Neural progenitor cell (in vitro differentiated cells): ENCODE measurements around the gene MGAT4A. TPM values are rescaled to one million over a fixed set of nuclear protein-coding genes. Genes with fewer than 3 reads are reported as not detected.

Source experiments
- DNase-seq: peaks from one replicate; pipeline ENCODE4 v3.0.0-alpha.2; 2016; ENCODE audit warnings: low spot score
- H2AFZ ChIP-seq: fragments of 200-600 bp; sonication (generic); replicated peaks from 2 replicates; pipeline ENCODE4 v1.6.1; 2016; ENCODE audit warnings: antibody characterized with exemption
- H3F3A ChIP-seq: fragments of 200-600 bp; sonication (generic); 2 replicates; pipeline ENCODE4 v1.6.1; 2016; ENCODE audit warnings: antibody characterized with exemption, low read depth
- H3K27ac ChIP-seq: fragments of 200-600 bp; sonication (generic); 2 replicates; pipeline ENCODE4 v1.5.1; 2016; ENCODE audit warnings: mild to moderate bottlenecking
- H3K27me3 ChIP-seq: fragments of 200-600 bp; sonication (generic); 2 replicates; pipeline ENCODE4 v1.6.1; 2016; ENCODE audit warnings: mild to moderate bottlenecking, moderate library complexity
- H3K36me3 ChIP-seq: fragments of 200-600 bp; sonication (generic); 2 replicates; pipeline ENCODE4 v1.5.1; 2016
- H3K4me1 ChIP-seq: fragments of 200-600 bp; sonication (generic); 2 replicates; pipeline ENCODE4 v1.6.1; 2016; ENCODE audit warnings: mixed run types
- H3K4me2 ChIP-seq: fragments of 200-600 bp; sonication (generic); 2 replicates; pipeline ENCODE4 v1.6.1; 2016
- H3K4me3 ChIP-seq: fragments of 200-600 bp; sonication (generic); 2 replicates; pipeline ENCODE4 v1.5.1; 2016
- H3K79me2 ChIP-seq: fragments of 200-600 bp; sonication (generic); 2 replicates; pipeline ENCODE4 v1.6.1; 2016; ENCODE audit warnings: low read depth
- H3K9ac ChIP-seq: fragments of 200-600 bp; sonication (generic); 2 replicates; pipeline ENCODE4 v1.6.1; 2016
- H3K9me3 ChIP-seq: fragments of 200-600 bp; sonication (generic); 2 replicates; pipeline ENCODE4 v1.5.1; 2016; ENCODE audit warnings: low read depth
- H4K20me1 ChIP-seq: fragments of 200-600 bp; sonication (generic); 2 replicates; pipeline ENCODE4 v1.6.1; 2016; ENCODE audit warnings: low read depth
- H3K27ac Mint-ChIP-seq: 3 replicates; pipeline ENCODE4 v1.8.0; 2021; ENCODE audit warnings: mixed read lengths
- H3K27me3 Mint-ChIP-seq: 2 replicates; pipeline ENCODE4 v1.8.0; 2022; ENCODE audit warnings: low read depth, mild to moderate bottlenecking, inconsistent platforms, moderate library complexity, mixed read lengths; ENCODE audit not compliant: insufficient read depth
- H3K36me3 Mint-ChIP-seq: 3 replicates; pipeline ENCODE4 v1.8.0; 2021; ENCODE audit warnings: mixed read lengths
- H3K4me1 Mint-ChIP-seq: 3 replicates; pipeline ENCODE4 v1.8.0; 2021; ENCODE audit warnings: mixed read lengths
- H3K4me3 Mint-ChIP-seq: 3 replicates; pipeline ENCODE4 v1.8.0; 2021; ENCODE audit warnings: mild to moderate bottlenecking, moderate library complexity, mixed read lengths
- H3K9me3 Mint-ChIP-seq: 3 replicates; pipeline ENCODE4 v1.8.0; 2020; ENCODE audit warnings: mixed read lengths
- EZH2 ChIP-seq: fragments of 200-600 bp; sonication (generic); IDR thresholded peaks from 2 replicates; pipeline ENCODE4 v1.6.1; 2017; ENCODE audit warnings: antibody characterized with exemption, mild to moderate bottlenecking, moderate library complexity
- EZH2phosphoT487 ChIP-seq: fragments of 200-600 bp; sonication (generic); IDR thresholded peaks from 2 replicates; pipeline ENCODE4 v1.6.1; 2017; ENCODE audit warnings: antibody characterized with exemption
- total RNA-seq: library from RNA; depleted of rRNA; stranded (reverse); fragments of >200 nt; gene quantifications from 2 replicates; pipeline ENCODE4 v1.2.3, GENCODE V29; 2015; ENCODE audit warnings: low replicate concordance
- TF ChIP-seq, protein P1 (sequence below): fragments of 200-600 bp; sonication (generic); IDR thresholded peaks from 2 replicates; pipeline ENCODE4 v1.5.1; 2017; ENCODE audit warnings: antibody characterized with exemption, mild to moderate bottlenecking

Gene MGAT4A
- total RNA-seq, 1 donor from 2014 or later: 8.0 TPM

DNA sequence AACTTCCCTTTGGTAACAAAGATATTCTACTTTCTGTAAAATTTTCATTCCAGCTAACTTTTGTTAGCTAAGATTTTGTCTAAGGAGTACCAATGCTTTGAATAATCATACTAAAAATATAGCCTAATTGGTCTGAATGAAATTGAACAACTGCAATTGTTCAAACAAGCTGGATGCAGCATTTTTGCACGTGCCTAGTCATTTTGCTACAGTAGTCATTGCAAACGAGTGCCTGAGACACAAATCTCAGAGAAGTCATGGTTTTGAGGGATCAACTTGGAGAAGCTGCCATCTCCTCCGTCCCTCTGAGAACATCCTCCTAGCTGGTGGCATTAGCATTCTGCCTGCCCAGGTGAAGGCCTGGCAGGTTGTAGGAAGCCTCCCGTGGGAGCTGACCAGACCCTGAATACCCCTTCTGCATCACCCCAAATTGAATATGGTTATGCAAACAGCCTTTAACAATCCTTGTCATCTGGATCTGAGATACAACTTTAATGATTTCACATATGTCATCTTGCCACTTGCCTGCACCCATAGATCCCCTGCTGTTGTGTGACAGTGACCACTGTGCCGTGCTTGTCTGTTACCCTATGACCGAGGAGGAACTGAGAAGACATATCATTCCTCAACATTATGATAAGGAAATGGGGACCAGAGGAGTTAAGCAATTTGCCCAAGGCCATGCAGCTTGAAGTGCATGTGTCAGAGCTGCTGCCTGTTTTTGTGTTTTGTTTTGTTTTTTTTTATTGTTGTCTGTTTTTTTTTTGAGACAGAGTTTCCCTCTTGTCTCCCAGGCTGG, 29.1 kb upstream of the MGAT4A start:
- DNase-seq: no peak
- Histone ChIP-seq H3K27ac (no peak overlapping the region), H3K9me3 (no peaks in the 10 kb centered on the region), H2AFZ (no peak overlapping the region), H3K4me2 (no peak overlapping the region), H3K4me3 (no peak overlapping the region), H3K9ac (no peak overlapping the region), H3K79me2 (no peaks in the 10 kb centered on the region), H3K27me3 (no peaks in the 10 kb centered on the region), H4K20me1 (no peaks in the 10 kb centered on the region), H3K4me1 (peaks cover 4% of the 10 kb centered on the region), H3K36me3 (no peaks in the 10 kb centered on the region), H3F3A (no peaks in the 10 kb centered on the region)
- H3K4me3 Mint-ChIP-seq: no peak overlapping the region
- H3K36me3 Mint-ChIP-seq: no peaks in the 10 kb centered on the region
- H3K4me1 Mint-ChIP-seq: peaks cover 6% of the 10 kb centered on the region
- no peak overlapping the region for H3K27ac Mint-ChIP-seq
- no peak for TF ChIP-seq EZH2
- no peak for TF ChIP-seq EZH2phosphoT487
- TF ChIP-seq, protein P1, sequence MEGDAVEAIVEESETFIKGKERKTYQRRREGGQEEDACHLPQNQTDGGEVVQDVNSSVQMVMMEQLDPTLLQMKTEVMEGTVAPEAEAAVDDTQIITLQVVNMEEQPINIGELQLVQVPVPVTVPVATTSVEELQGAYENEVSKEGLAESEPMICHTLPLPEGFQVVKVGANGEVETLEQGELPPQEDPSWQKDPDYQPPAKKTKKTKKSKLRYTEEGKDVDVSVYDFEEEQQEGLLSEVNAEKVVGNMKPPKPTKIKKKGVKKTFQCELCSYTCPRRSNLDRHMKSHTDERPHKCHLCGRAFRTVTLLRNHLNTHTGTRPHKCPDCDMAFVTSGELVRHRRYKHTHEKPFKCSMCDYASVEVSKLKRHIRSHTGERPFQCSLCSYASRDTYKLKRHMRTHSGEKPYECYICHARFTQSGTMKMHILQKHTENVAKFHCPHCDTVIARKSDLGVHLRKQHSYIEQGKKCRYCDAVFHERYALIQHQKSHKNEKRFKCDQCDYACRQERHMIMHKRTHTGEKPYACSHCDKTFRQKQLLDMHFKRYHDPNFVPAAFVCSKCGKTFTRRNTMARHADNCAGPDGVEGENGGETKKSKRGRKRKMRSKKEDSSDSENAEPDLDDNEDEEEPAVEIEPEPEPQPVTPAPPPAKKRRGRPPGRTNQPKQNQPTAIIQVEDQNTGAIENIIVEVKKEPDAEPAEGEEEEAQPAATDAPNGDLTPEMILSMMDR: no peak
- H3K27me3 Mint-ChIP-seq: peaks cover 4% of the 10 kb centered on the region
- H3K9me3 Mint-ChIP-seq: no peaks in the 10 kb centered on the region

DNA sequence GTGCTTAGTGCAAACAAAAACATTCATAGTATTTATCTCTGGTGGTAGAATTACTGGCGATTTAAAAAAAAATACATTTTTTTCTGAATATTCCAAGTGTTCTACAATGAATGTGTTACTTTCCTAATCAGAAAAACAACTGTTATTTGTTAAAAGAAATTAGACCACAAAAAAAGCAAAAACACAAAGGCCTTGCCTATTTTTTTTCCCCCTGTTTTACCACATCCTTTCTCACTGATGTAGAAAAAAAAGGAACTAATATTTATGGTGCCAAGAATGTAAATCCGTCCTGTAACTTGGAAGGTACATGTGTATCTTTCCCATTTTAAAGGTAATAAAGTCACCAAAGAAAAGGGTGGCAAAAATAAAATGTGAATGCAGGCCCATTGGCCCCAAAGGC, 28.4 kb upstream of the MGAT4A start:
- Histone ChIP-seq H3K27me3 (no peaks in the 10 kb centered on the region), H3K36me3 (no peaks in the 10 kb centered on the region), H3K9ac (no peak overlapping the region), H4K20me1 (no peaks in the 10 kb centered on the region), H3K9me3 (no peaks in the 10 kb centered on the region), H2AFZ (no peak overlapping the region), H3F3A (no peaks in the 10 kb centered on the region), H3K27ac (no peak overlapping the region), H3K79me2 (no peaks in the 10 kb centered on the region), H3K4me2 (no peak overlapping the region), H3K4me3 (no peak overlapping the region), H3K4me1 (peaks cover 4% of the 10 kb centered on the region)
- DNase-seq: no peak
- no peak overlapping the region for H3K27ac Mint-ChIP-seq
- H3K27me3 Mint-ChIP-seq: peaks cover 6% of the 10 kb centered on the region
- no peaks in the 10 kb centered on the region for H3K36me3 Mint-ChIP-seq
- H3K4me3 Mint-ChIP-seq: no peak overlapping the region
- no peaks in the 10 kb centered on the region for H3K9me3 Mint-ChIP-seq
- TF ChIP-seq, protein P1: no peak
- TF ChIP-seq EZH2: no peak
- no peak for TF ChIP-seq EZH2phosphoT487
- peaks cover 6% of the 10 kb centered on the region for H3K4me1 Mint-ChIP-seq

DNA sequence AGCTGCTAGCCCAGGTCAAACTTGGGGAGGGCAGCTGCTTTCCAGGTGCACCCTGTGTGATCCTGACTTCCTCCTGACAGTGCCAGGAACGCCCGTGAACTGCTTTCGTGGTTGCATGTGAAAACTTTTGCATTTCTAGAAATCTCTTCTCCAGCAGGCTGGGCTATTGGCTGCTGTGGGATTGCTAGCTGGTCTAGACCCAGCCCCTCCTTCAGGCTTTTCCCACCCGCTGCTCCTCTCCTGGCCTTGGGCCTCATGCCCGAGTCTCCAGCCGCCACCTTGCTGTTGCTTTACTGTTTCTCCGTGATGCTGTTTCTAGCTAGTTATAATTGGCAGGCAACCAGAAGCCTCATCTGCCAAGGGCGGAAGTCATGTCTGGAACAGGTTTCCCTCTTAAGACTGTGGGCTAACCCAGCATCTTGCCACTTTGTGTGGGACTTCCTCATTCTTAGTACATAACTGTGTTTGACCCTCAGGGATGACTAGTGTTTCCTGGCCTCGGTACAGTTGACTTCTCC, 27.0 kb upstream of the MGAT4A start:
- H3K9me3 Mint-ChIP-seq: no peaks in the 10 kb centered on the region
- DNase-seq: no peak
- peaks cover 4% of the 10 kb centered on the region for H3K4me1 ChIP-seq
- no peaks in the 10 kb centered on the region for H3F3A ChIP-seq
- no peak overlapping the region for H3K4me2 ChIP-seq
- H3K9me3 ChIP-seq: no peaks in the 10 kb centered on the region
- H3K36me3 ChIP-seq: no peaks in the 10 kb centered on the region
- no peaks in the 10 kb centered on the region for H3K27me3 ChIP-seq
- peaks cover 6% of the 10 kb centered on the region for H3K27me3 Mint-ChIP-seq
- H3K4me1 Mint-ChIP-seq: peaks cover 6% of the 10 kb centered on the region
- H4K20me1 ChIP-seq: no peaks in the 10 kb centered on the region
- no peak overlapping the region for H2AFZ ChIP-seq
- TF ChIP-seq, protein P1: no peak
- TF ChIP-seq EZH2phosphoT487: no peak
- H3K4me3 ChIP-seq: no peak overlapping the region
- H3K27ac Mint-ChIP-seq: no peak overlapping the region
- no peaks in the 10 kb centered on the region for H3K36me3 Mint-ChIP-seq
- H3K4me3 Mint-ChIP-seq: no peak overlapping the region
- no peak overlapping the region for H3K9ac ChIP-seq
- no peaks in the 10 kb centered on the region for H3K79me2 ChIP-seq
- H3K27ac ChIP-seq: no peak overlapping the region
